Endothelial cell of umbilical vein (primary cell): ENCODE data around the gene ACTR3.

Experiments
- EZH2 ChIP-seq: IDR thresholded peaks from 2 replicates; pipeline ENCODE4 v1.6.1; 2012; ENCODE audit warnings: borderline replicate concordance, low read depth, mild to moderate bottlenecking, moderate library complexity, low read length, inconsistent platforms; ENCODE audit not compliant: severe bottlenecking
- GATA2 ChIP-seq: IDR thresholded peaks from 2 replicates; pipeline ENCODE4 v1.7.0; 2011; ENCODE audit warnings: low read depth, mild to moderate bottlenecking, moderate library complexity, mixed read lengths, low read length; ENCODE audit not compliant: insufficient read length, insufficient read depth
- JUN ChIP-seq: IDR thresholded peaks from 2 replicates; pipeline ENCODE4 v1.6.1; 2011; ENCODE audit warnings: borderline replicate concordance, low read depth; ENCODE audit not compliant: insufficient read length, insufficient read depth
- MYC ChIP-seq: IDR thresholded peaks from one replicate; pipeline ENCODE4 v1.6.1; 2011; ENCODE audit warnings: mild to moderate bottlenecking, low read depth, low read length
- POLR2A ChIP-seq: IDR thresholded peaks from 2 replicates; pipeline ENCODE4 v1.6.1; 2012; ENCODE audit warnings: low read depth, mild to moderate bottlenecking, control low read depth, low read length
- POLR2AphosphoS5 ChIP-seq: IDR thresholded peaks from 2 replicates; pipeline ENCODE4 v1.6.1; 2012; ENCODE audit warnings: low read depth, mild to moderate bottlenecking, control low read depth, low read length, moderate library complexity; ENCODE audit not compliant: insufficient read depth
- TF ChIP-seq, protein P1 (sequence below), 2 donors: IDR thresholded peaks; 1 replicate in 1 of 2; 2 replicates in 1 of 2; pipeline ENCODE4 v1.5.1; 2011; ENCODE audit warnings: low read length in 2 of 2, mild to moderate bottlenecking in 2 of 2, moderate library complexity in 2 of 2, control low read depth in 1 of 2, inconsistent platforms in 1 of 2, low read depth in 1 of 2; ENCODE audit not compliant: insufficient read depth in 1 of 2; ENCODE audit errors: extremely low read depth in 1 of 2
- TF ChIP-seq, protein P2 (sequence below): IDR thresholded peaks from 2 replicates; pipeline ENCODE4 v1.6.1; 2011; ENCODE audit not compliant: insufficient read depth, insufficient read length

DNA sequence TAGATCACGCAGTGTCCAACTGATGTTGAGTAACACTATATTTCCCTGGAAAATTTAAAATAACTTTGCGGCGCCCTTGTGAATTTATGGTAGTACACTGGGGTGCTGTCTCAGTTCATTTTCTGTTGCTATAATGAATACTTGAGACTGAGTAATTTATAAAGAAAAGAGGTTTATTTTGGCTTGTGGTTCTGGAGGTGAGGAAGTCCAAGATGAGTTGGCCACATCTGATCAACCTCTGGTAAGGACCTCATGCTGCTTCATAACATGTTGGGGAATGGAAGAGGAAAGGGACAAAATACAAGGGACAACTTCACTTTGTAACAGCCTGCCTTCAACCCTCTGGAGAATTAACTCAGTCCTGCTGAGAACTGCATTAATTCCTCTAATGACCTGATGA is 36.4 kb downstream of the ACTR3 start:
- TF ChIP-seq, protein P1, sequence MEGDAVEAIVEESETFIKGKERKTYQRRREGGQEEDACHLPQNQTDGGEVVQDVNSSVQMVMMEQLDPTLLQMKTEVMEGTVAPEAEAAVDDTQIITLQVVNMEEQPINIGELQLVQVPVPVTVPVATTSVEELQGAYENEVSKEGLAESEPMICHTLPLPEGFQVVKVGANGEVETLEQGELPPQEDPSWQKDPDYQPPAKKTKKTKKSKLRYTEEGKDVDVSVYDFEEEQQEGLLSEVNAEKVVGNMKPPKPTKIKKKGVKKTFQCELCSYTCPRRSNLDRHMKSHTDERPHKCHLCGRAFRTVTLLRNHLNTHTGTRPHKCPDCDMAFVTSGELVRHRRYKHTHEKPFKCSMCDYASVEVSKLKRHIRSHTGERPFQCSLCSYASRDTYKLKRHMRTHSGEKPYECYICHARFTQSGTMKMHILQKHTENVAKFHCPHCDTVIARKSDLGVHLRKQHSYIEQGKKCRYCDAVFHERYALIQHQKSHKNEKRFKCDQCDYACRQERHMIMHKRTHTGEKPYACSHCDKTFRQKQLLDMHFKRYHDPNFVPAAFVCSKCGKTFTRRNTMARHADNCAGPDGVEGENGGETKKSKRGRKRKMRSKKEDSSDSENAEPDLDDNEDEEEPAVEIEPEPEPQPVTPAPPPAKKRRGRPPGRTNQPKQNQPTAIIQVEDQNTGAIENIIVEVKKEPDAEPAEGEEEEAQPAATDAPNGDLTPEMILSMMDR (IDR thresholded peaks at IDR 0.05; ENCODE audit: extremely low read depth in 1 of 2, insufficient read depth in 1 of 2, low read depth in 1 of 2, low read length in 2 of 2), result no peak
- TF ChIP-seq POLR2A, result no peak
- TF ChIP-seq, protein P2, sequence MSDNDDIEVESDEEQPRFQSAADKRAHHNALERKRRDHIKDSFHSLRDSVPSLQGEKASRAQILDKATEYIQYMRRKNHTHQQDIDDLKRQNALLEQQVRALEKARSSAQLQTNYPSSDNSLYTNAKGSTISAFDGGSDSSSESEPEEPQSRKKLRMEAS, result no peak
- TF ChIP-seq POLR2AphosphoS5, result no peak
- TF ChIP-seq MYC, result no peak
- no peak for TF ChIP-seq EZH2
- TF ChIP-seq GATA2, result no peak
- TF ChIP-seq JUN, result no peak
